Measurements from ENCODE around the gene HIRA.

The HIRA gene

GRCh38 chr22:19357270-19358105 lies 74.0 kb downstream of the HIRA start:
- peak; percentile 81 for FAIRE-seq

GRCh38 chr22:19356708-19357269 lies 74.7 kb downstream of the HIRA start:
- DNase-seq (ENCODE audit: low spot score) (no peak), FAIRE-seq (no peak)

More at GRCh38 chr22:19357270-19358105, 74.0 kb downstream of the HIRA start:
- no peak for DNase-seq (ENCODE audit: low spot score)

- no peak for DNase-seq (ENCODE audit: low spot score)
- peak; percentile 67 for FAIRE-seq
Observed at GRCh38 chr22:19355413-19356157, 75.9 kb downstream of the HIRA start.

- DNase-seq (ENCODE audit: low spot score): no peak
- no peak for FAIRE-seq
Observed at GRCh38 chr22:19354201-19354600, 77.3 kb downstream of the HIRA start.

GRCh38 chr22:19353363-19354131 lies 78.0 kb downstream of the HIRA start:
- DNase-seq (ENCODE audit: low spot score) (no peak), FAIRE-seq (no peak)

- DNase-seq (ENCODE audit: low spot score) (no peak), FAIRE-seq (peak; percentile 30)
Observed at GRCh38 chr22:19352766-19353165, 78.8 kb downstream of the HIRA start.

GRCh38 chr22:19352217-19352616 lies 79.3 kb downstream of the HIRA start:
- DNase-seq (ENCODE audit: low spot score): no peak
- no peak for FAIRE-seq

- DNase-seq (ENCODE audit: low spot score) (no peak), FAIRE-seq (no peak)
Observed at GRCh38 chr22:19351604-19352003, 79.9 kb downstream of the HIRA start.

- FAIRE-seq: no peak
- DNase-seq (ENCODE audit: low spot score): no peak
Observed at GRCh38 chr22:19350947-19351346, 80.6 kb downstream of the HIRA start.

- FAIRE-seq: peak; percentile 20
Observed at GRCh38 chr22:19350476-19350859, 81.1 kb downstream of the HIRA start.

GRCh38 chr22:19349778-19350475 lies 81.6 kb downstream of the HIRA start:
- DNase-seq (ENCODE audit: low spot score) (no peak), FAIRE-seq (peak; percentile 73)

More at GRCh38 chr22:19350476-19350859, 81.1 kb downstream of the HIRA start:
- no peak for DNase-seq (ENCODE audit: low spot score)

GRCh38 chr22:19346677-19347265 lies 84.8 kb downstream of the HIRA start:
- FAIRE-seq: no peak

GRCh38 chr22:19344420-19344819 lies 87.1 kb downstream of the HIRA start:
- no peak for FAIRE-seq
- no peak for DNase-seq (ENCODE audit: low spot score)

More at GRCh38 chr22:19346677-19347265, 84.8 kb downstream of the HIRA start:
- DNase-seq (ENCODE audit: low spot score): no peak

- no peak for DNase-seq (ENCODE audit: low spot score)
- FAIRE-seq: peak; percentile 37
Observed at GRCh38 chr22:19343470-19343869, 88.1 kb downstream of the HIRA start.

- no peak for DNase-seq (ENCODE audit: low spot score)
- FAIRE-seq: no peak
Observed at GRCh38 chr22:19341500-19341899, 90.0 kb downstream of the HIRA start.

GRCh38 chr22:19337137-19337536 lies 94.4 kb downstream of the HIRA start:
- no peak for FAIRE-seq

GRCh38 chr22:19336133-19337075 lies 95.1 kb downstream of the HIRA start:
- DNase-seq (ENCODE audit: low spot score): no peak
- FAIRE-seq: peak; percentile 97

More at GRCh38 chr22:19337137-19337536, 94.4 kb downstream of the HIRA start:
- no peak for DNase-seq (ENCODE audit: low spot score)

GRCh38 chr22:19331975-19332374 lies 99.6 kb downstream of the HIRA start:
- no peak for DNase-seq (ENCODE audit: low spot score)
- FAIRE-seq: no peak

GRCh38 chr22:19331474-19331873 lies 100.1 kb downstream of the HIRA start:
- DNase-seq (ENCODE audit: low spot score) (no peak), FAIRE-seq (peak; percentile 86)

All from urothelium cell line (cell line).